WTC11 (cell line): ENCODE results near the gene SH3TC1. TPM values are rescaled to one million over a fixed set of nuclear protein-coding genes. Genes with fewer than 3 reads are reported as not detected.

Source experiments
- ATAC-seq: fragments of 200-7000 bp; cut with Tn5 transposase; 2 replicates; pipeline ENCODE4 v1.10.0; 2021; ENCODE audit warnings: mild to moderate bottlenecking, moderate library complexity
- CTCF ChIA-PET: fragments of 300-600 bp; sonication (Branson Sonifier 250); formaldehyde crosslinking; loops from one replicate; lab custom pipeline; 2021; ENCODE audit warnings: antibody characterized with exemption; lab: Charles Lee
- POLR2A ChIA-PET: fragments of 350-600 bp; sonication (Branson Sonifier 250); formaldehyde crosslinking; loops from one replicate; lab custom pipeline; 2021; ENCODE audit warnings: antibody characterized with exemption; lab: Charles Lee
- DNase-seq: peaks from one replicate; pipeline ENCODE4 v3.0.0; 2021; ENCODE audit warnings: low spot score
- H3K27ac Mint-ChIP-seq: 2 replicates; pipeline ENCODE4 v1.8.0; 2021; ENCODE audit warnings: mixed read lengths
- H3K27me3 Mint-ChIP-seq: 2 replicates; pipeline ENCODE4 v1.8.0; 2021; ENCODE audit warnings: low read depth, mild to moderate bottlenecking, moderate library complexity, mixed read lengths
- H3K36me3 Mint-ChIP-seq: 2 replicates; pipeline ENCODE4 v1.8.0; 2021; ENCODE audit warnings: mixed read lengths
- H3K4me1 Mint-ChIP-seq: 2 replicates; pipeline ENCODE4 v1.8.0; 2022; ENCODE audit warnings: mixed read lengths
- H3K4me3 Mint-ChIP-seq: 2 replicates; pipeline ENCODE4 v1.8.0; 2021; ENCODE audit warnings: mild to moderate bottlenecking, moderate library complexity, mixed read lengths
- H3K9me3 Mint-ChIP-seq: 2 replicates; pipeline ENCODE4 v1.8.0; 2021; ENCODE audit warnings: mixed read lengths
- ATF1 ChIP-seq: sonication (generic); formaldehyde crosslinking; IDR thresholded peaks from 2 replicates; pipeline ENCODE4 v1.8.1; 2023; ENCODE audit warnings: mild to moderate bottlenecking, moderate library complexity, missing genetic modification reagents
- CDX4 ChIP-seq: fragments of 250-450 bp; sonication (Bioruptor Pico); IDR thresholded peaks from 2 replicates; pipeline ENCODE4 v1.9.0; 2021; ENCODE audit warnings: moderate library complexity, mild to moderate bottlenecking, inconsistent platforms, borderline replicate concordance
- E2F1 ChIP-seq: sonication (generic); formaldehyde crosslinking; IDR thresholded peaks from 2 replicates; pipeline ENCODE4 v1.8.0; 2022; ENCODE audit warnings: mild to moderate bottlenecking, missing genetic modification reagents
- E2F5 ChIP-seq: sonication (generic); formaldehyde crosslinking; IDR thresholded peaks from 2 replicates; pipeline ENCODE4 v1.8.1; 2022; ENCODE audit warnings: mild to moderate bottlenecking, moderate library complexity, missing genetic modification reagents
- ELF4 ChIP-seq: sonication (generic); formaldehyde crosslinking; IDR thresholded peaks from 2 replicates; pipeline ENCODE4 v1.8.1; 2022; ENCODE audit warnings: low read depth, mild to moderate bottlenecking, moderate library complexity, missing genetic modification reagents
- EMX1 ChIP-seq: fragments of 250-450 bp; sonication (Bioruptor Pico); IDR thresholded peaks from 2 replicates; pipeline ENCODE4 v1.8.0; 2021; ENCODE audit warnings: mild to moderate bottlenecking
- GABPB1 ChIP-seq: sonication (generic); formaldehyde crosslinking; IDR thresholded peaks from 2 replicates; pipeline ENCODE4 v1.8.1; 2023; ENCODE audit warnings: mild to moderate bottlenecking, missing genetic modification reagents
- JAZF1 ChIP-seq: fragments of 250-450 bp; sonication (Bioruptor Pico); IDR thresholded peaks from 2 replicates; pipeline ENCODE4 v1.9.0; 2021; ENCODE audit warnings: moderate library complexity, mild to moderate bottlenecking, inconsistent platforms
- JUN ChIP-seq: sonication (generic); formaldehyde crosslinking; IDR thresholded peaks from 2 replicates; pipeline ENCODE4 v1.8.0; 2023; ENCODE audit warnings: mild to moderate bottlenecking, missing genetic modification reagents
- KAT7 ChIP-seq: sonication (generic); formaldehyde crosslinking; IDR thresholded peaks from 2 replicates; pipeline ENCODE4 v1.8.1; 2023; ENCODE audit warnings: missing genetic modification reagents, mild to moderate bottlenecking, borderline replicate concordance
- NFATC4 ChIP-seq: fragments of 250-450 bp; sonication (Bioruptor Pico); IDR thresholded peaks from 2 replicates; pipeline ENCODE4 v1.9.0; 2021; ENCODE audit warnings: mild to moderate bottlenecking
- NFE2L1 ChIP-seq: sonication (generic); formaldehyde crosslinking; IDR thresholded peaks from 2 replicates; pipeline ENCODE4 v1.8.1; 2023; ENCODE audit warnings: missing genetic modification reagents
- NR2C2 ChIP-seq: sonication (generic); formaldehyde crosslinking; IDR thresholded peaks from 2 replicates; pipeline ENCODE4 v1.8.0; 2022; ENCODE audit warnings: mild to moderate bottlenecking, missing genetic modification reagents
- RELA ChIP-seq: sonication (generic); formaldehyde crosslinking; IDR thresholded peaks from 2 replicates; pipeline ENCODE4 v1.8.1; 2022; ENCODE audit warnings: missing genetic modification reagents, mild to moderate bottlenecking, borderline replicate concordance
- SMAD4 ChIP-seq: sonication (generic); formaldehyde crosslinking; IDR thresholded peaks from 2 replicates; pipeline ENCODE4 v1.8.0; 2022; ENCODE audit warnings: mild to moderate bottlenecking, missing genetic modification reagents
- TEAD4 ChIP-seq: sonication (generic); formaldehyde crosslinking; IDR thresholded peaks from 2 replicates; pipeline ENCODE4 v1.8.0; 2022; ENCODE audit warnings: mild to moderate bottlenecking, missing genetic modification reagents
- TP53 ChIP-seq: sonication (generic); formaldehyde crosslinking; IDR thresholded peaks from 2 replicates; pipeline ENCODE4 v1.8.1; 2023; ENCODE audit warnings: mild to moderate bottlenecking, missing genetic modification reagents
- USF2 ChIP-seq: sonication (generic); formaldehyde crosslinking; IDR thresholded peaks from 2 replicates; pipeline ENCODE4 v1.8.1; 2023; ENCODE audit warnings: mild to moderate bottlenecking, missing genetic modification reagents, moderate library complexity
- ZBTB21 ChIP-seq: sonication (generic); formaldehyde crosslinking; IDR thresholded peaks from 2 replicates; pipeline ENCODE4 v1.8.1; 2023; ENCODE audit warnings: mild to moderate bottlenecking, missing genetic modification reagents, borderline replicate concordance
- ZMAT4 ChIP-seq: fragments of 250-450 bp; sonication (Bioruptor Pico); IDR thresholded peaks from 2 replicates; pipeline ENCODE4 v1.9.0; 2021; ENCODE audit warnings: mild to moderate bottlenecking
- ZNF396 ChIP-seq: fragments of 250-450 bp; sonication (Bioruptor Pico); IDR thresholded peaks from 2 replicates; pipeline ENCODE4 v1.8.0; 2021; ENCODE audit warnings: mild to moderate bottlenecking, moderate library complexity, borderline replicate concordance
- ZNF671 ChIP-seq: fragments of 250-450 bp; sonication (Bioruptor Pico); IDR thresholded peaks from 2 replicates; pipeline ENCODE4 v1.8.0; 2021; ENCODE audit warnings: mild to moderate bottlenecking
- total RNA-seq: library from RNA; stranded (reverse); gene quantifications from 3 replicates; pipeline ENCODE4 v1.2.3, GENCODE V29; 2021
- TF ChIP-seq, protein P1 (sequence below): sonication (generic); formaldehyde crosslinking; IDR thresholded peaks from 2 replicates; pipeline ENCODE4 v1.8.0; 2022; ENCODE audit warnings: mild to moderate bottlenecking, missing genetic modification reagents
- TF ChIP-seq, protein P2 (sequence below): fragments of 250-450 bp; sonication (Bioruptor Pico); conservative IDR thresholded peaks from 2 replicates; pipeline ENCODE4 v1.9.0; 2021; ENCODE audit warnings: mild to moderate bottlenecking

The SH3TC1 gene
- total RNA-seq, 1 experiment from 2014 or later = 0.42 TPM

GRCh38 chr4:8263397-8263796 lies 64.3 kb downstream of the SH3TC1 start (continued):
- TF ChIP-seq EMX1 (CRISPR knock-in tag) = no peak

DNA sequence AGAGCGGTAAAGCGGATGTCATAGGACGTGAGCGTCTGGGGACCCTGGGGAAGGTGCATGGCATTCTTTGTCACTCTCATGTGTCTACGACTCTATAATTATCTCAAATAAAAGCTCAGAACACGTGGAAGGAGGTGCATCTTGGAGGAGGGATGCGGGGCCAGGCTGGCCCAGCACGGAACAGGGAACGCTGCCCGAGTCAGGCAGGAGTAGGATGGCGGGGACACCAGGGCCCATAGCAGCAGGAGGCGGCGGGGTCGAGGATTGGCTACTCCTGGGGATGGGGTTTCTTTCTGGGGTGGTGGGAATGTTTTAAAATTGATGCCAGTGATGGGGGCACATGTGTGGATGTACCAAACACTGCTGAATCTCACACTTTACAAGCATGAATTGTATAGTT lies 65.0 kb downstream of the SH3TC1 start:
- CTCF ChIA-PET = no interaction called here
- no peak overlapping the region for H3K4me3 Mint-ChIP-seq
- no peak for TF ChIP-seq ZBTB21 (CRISPR knock-in tag)
- no peak for TF ChIP-seq SMAD4 (CRISPR knock-in tag)
- TF ChIP-seq ELF4 (CRISPR knock-in tag) = no peak
- TF ChIP-seq GABPB1 (CRISPR knock-in tag) = no peak
- no peak for TF ChIP-seq E2F5 (CRISPR knock-in tag)
- TF ChIP-seq NR2C2 = no peak
- no peak for TF ChIP-seq CDX4 (CRISPR knock-in tag)
- no peak for TF ChIP-seq NFE2L1 (CRISPR knock-in tag)
- no peak for TF ChIP-seq TP53 (CRISPR knock-in tag)
- TF ChIP-seq NFATC4 (CRISPR knock-in tag) = no peak
- TF ChIP-seq, protein P1, sequence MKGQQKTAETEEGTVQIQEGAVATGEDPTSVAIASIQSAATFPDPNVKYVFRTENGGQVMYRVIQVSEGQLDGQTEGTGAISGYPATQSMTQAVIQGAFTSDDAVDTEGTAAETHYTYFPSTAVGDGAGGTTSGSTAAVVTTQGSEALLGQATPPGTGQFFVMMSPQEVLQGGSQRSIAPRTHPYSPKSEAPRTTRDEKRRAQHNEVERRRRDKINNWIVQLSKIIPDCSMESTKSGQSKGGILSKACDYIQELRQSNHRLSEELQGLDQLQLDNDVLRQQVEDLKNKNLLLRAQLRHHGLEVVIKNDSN = no peak
- TF ChIP-seq USF2 (CRISPR knock-in tag) = no peak
- TF ChIP-seq, all 79 proteins: peak for 0
- POLR2A ChIA-PET = no interaction called here
- peaks cover 7% of the 10 kb centered on the region; the same call in 1 of the 2 replicates for H3K27me3 Mint-ChIP-seq
- peaks cover 13% of the 10 kb centered on the region for H3K4me1 Mint-ChIP-seq
- no peaks in the 10 kb centered on the region for H3K36me3 Mint-ChIP-seq
- DNase-seq (no peak), ATAC-seq (no peak)
- H3K9me3 Mint-ChIP-seq = no peaks in the 10 kb centered on the region
- H3K27ac Mint-ChIP-seq = no peak overlapping the region

DNA sequence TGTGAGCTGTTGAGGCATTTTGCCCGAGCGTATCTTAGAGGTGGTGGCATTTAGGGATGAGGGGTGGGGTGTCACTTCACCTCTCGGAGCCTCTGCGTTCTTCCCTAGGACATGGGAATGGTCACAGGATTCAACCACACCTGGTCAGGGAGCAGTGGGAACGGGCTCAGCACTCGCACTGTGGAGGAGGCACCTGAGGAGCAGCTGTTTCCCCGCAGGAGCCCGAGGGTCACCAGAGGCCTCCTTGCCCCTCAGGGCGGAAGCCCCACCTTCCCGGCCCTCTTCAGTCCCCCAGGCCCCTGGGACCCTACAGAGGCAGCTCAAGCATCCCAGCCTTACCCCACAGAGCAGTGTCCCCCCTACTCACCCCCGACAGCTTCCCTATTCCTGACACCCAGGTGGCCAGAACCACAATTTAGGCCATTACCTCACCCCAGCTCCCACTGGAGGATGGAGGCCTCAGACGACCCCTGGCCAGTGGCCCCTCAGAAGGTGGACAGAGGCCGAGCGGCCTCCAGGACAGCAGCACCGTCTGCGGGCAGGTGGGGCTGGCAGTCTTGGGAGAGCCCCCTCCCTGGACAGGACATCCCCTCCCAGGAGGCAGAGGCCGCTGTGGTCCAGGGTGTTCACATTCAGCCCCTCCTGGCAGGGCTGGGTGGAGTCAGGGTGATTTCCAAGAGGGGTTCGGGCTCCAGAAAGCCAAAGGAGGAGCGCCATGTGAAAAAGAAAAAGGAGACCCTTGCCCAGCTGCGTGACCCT lies 66.3 kb downstream of the SH3TC1 start:
- Mint-ChIP-seq H3K4me3 (no peak overlapping the region), H3K36me3 (no peaks in the 10 kb centered on the region), H3K9me3 (no peaks in the 10 kb centered on the region), H3K27me3 (peaks cover 13% of the 10 kb centered on the region), H3K4me1 (peaks cover 12% of the 10 kb centered on the region), H3K27ac (no peak overlapping the region)
- CTCF ChIA-PET = interaction anchor here (0.9 to 2.1 kb wide), 5 partner anchors 23 to 145 kb away, joined by 3 to 32 read pairs (median 4); no protein-coding TSS in a partner anchor
- ATAC-seq = no peak
- POLR2A ChIA-PET = no interaction called here
- no peak for DNase-seq
- TF ChIP-seq ATF1 (CRISPR knock-in tag) (no peak), ZNF396 (CRISPR knock-in tag) (no peak), CDX4 (CRISPR knock-in tag) (no peak), TEAD4 (CRISPR knock-in tag) (no peak), ZMAT4 (no peak), SMAD4 (CRISPR knock-in tag) (no peak), JAZF1 (CRISPR knock-in tag) (no peak), JUN (CRISPR knock-in tag) (no peak), RELA (CRISPR knock-in tag) (no peak), KAT7 (CRISPR knock-in tag) (no peak), ZNF671 (CRISPR knock-in tag) (no peak), E2F1 (CRISPR knock-in tag) (no peak)
- TF ChIP-seq, protein P2, sequence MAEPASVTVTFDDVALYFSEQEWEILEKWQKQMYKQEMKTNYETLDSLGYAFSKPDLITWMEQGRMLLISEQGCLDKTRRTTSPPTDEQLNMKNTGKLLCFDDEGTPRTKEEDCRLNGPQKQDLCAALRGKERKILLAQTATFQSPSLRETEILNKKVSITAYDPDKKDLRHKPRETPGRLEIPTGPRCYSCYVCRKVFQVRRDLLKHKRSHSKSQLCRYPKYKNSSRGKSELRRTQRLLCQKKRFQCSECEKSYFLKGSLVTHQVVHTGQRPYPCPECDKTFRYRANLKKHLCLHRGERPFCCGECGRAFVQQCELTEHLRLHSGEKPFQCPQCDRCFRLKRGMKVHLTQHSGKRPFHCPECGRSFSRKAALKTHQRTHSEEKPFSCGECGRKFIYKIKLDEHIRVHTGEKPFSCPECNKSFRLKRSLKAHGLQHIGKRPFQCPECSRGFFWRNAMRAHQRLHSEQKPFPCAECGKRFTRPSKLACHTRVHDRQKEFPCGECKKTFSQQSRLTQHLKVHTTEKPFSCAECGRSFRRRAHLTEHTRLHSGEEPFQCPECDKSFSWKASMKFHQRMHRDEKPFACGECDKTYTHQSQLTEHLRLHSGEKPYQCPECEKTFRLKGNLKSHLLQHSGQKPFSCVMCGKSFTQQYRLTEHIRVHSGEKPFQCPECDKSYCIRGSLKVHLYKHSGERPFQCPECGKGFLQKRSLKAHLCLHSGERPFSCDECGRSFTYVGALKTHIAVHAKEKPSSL (CRISPR knock-in tag) = no peak
